Esophagus squamous epithelium (tissue), 5 donors: ENCODE results near the gene GUK1. TPM values are rescaled to one million over a fixed set of nuclear protein-coding genes. Genes with fewer than 3 reads are reported as not detected.

Source experiments
- DNase-seq: peaks from one replicate; lab custom pipeline; 2025; lab: John Stamatoyannopoulos, UW
- H3K27ac ChIP-seq, 4 donors: fragments of 200-600 bp; sonication (generic); one replicate each; pipeline ENCODE4 v1.5.1; 2016 to 2019; ENCODE audit warnings: mild to moderate bottlenecking in 1 of 4
- H3K27me3 ChIP-seq, 4 donors: fragments of 200-600 bp; sonication (generic); 1 replicate in 3 of 4; 2 replicates in 1 of 4; pipeline versions ENCODE4 v1.5.1 to v1.6.0; 2017 to 2021; ENCODE audit warnings: antibody characterized with exemption in 1 of 4
- H3K36me3 ChIP-seq, 3 donors: fragments of 200-600 bp; sonication (generic); one replicate each; pipeline ENCODE4 v1.5.1; 2016 to 2019
- H3K4me1 ChIP-seq, 3 donors: fragments of 200-600 bp; sonication (generic); one replicate each; pipeline ENCODE4 v1.5.1; 2017 to 2019
- H3K4me3 ChIP-seq, 4 donors: fragments of 200-600 bp; sonication (generic); 1 replicate in 3 of 4; 2 replicates in 1 of 4; pipeline ENCODE4 v1.5.1; 2016 to 2019; ENCODE audit warnings: mild to moderate bottlenecking in 2 of 4, moderate library complexity in 1 of 4
- H3K9me3 ChIP-seq, 3 donors: fragments of 200-600 bp; sonication (generic); one replicate each; pipeline ENCODE4 v1.5.1; 2016 to 2019
- CTCF ChIP-seq, 6 experiments: fragments of 450-650 bp in 4 of 6; fragments of 200-600 bp in 2 of 6; sonication (generic) in 2 of 6; IDR thresholded peaks; one replicate each; pipeline ENCODE4 v1.5.1; 2016 to 2019; ENCODE audit warnings: antibody characterized with exemption in 6 of 6, mild to moderate bottlenecking in 4 of 6, moderate library complexity in 4 of 6
- POLR2A ChIP-seq, 4 donors: fragments of 450-650 bp; IDR thresholded peaks; one replicate each; pipeline ENCODE4 v1.6.1; 2017; ENCODE audit warnings: antibody characterized with exemption in 4 of 4, mild to moderate bottlenecking in 4 of 4, moderate library complexity in 3 of 4
- WGBS, 2 donors: methylation state at CpG; one replicate each; pipeline ENCODE4 v1.1.5; 2018; 5-methylcytosine and 5-hydroxymethylcytosine counted together
- intact Hi-C: fragments of 100-400 bp; cut with DNase I; formaldehyde crosslinking; loops from one replicate; pipeline ENCODE4 v1.15.0; 2022
- total RNA-seq, 4 donors: library from RNA; depleted of rRNA; stranded (reverse); fragments of >200 nt; gene quantifications; one replicate each; pipeline ENCODE4 v1.1.0, GENCODE V29; 2016
- donor health status: DM: yes; HTN: yes; CAD: no.

Gene GUK1
- total RNA-seq, 4 donors from 2014 or later = 279 to 320 (median 302) TPM

GRCh38 chr1:228175316-228176023 is 35.4 kb downstream of the GUK1 start:
- Histone ChIP-seq H3K9me3 (no peaks in the 10 kb centered on the region), H3K4me3 (no peak overlapping the region), H3K27ac (no peak overlapping the region), H3K36me3 (peaks cover 0 to 27% (median 0%) of the 10 kb centered on the region in 3 donors), H3K4me1 (peaks cover 0 to 17% (median 0%) of the 10 kb centered on the region in 3 donors), H3K27me3 (no peaks in the 10 kb centered on the region)
- TF ChIP-seq CTCF (IDR thresholded peaks at IDR 0.05) (no peak), POLR2A (IDR thresholded peaks at IDR 0.05) (no peak)
- DNase-seq = no peak
- 90 to 93% methylated on average over 2 to 6 of the region's 18 CpGs for WGBS, 2 donors
- intact Hi-C loops = no loop called here

- intact Hi-C loops = no loop called here
- no peak overlapping the region for H3K4me3 ChIP-seq
- H3K4me1 ChIP-seq = peaks cover 0 to 17% (median 0%) of the 10 kb centered on the region in 3 donors
- H3K36me3 ChIP-seq = peaks cover 0 to 27% (median 0%) of the 10 kb centered on the region in 3 donors
- DNase-seq = no peak
- WGBS, 2 donors = 88% methylated on average over 3 of the region's 4 CpGs; no CpG with 5 or more reads in 1 of the 2 donors
- no peak overlapping the region for H3K27ac ChIP-seq
- no peaks in the 10 kb centered on the region for H3K27me3 ChIP-seq
- no peak for TF ChIP-seq POLR2A (IDR thresholded peaks at IDR 0.05)
- TF ChIP-seq CTCF (IDR thresholded peaks at IDR 0.05) = no peak
- H3K9me3 ChIP-seq = no peaks in the 10 kb centered on the region
These were observed 35.9 kb downstream of the GUK1 start for GRCh38 chr1:228176024-228176395.

GRCh38 chr1:228176461-228177182 is 36.5 kb downstream of the GUK1 start:
- intact Hi-C loops = no loop called here
- Histone ChIP-seq H3K9me3 (no peaks in the 10 kb centered on the region), H3K27me3 (no peaks in the 10 kb centered on the region), H3K4me1 (peaks cover 0 to 17% (median 0%) of the 10 kb centered on the region in 3 donors), H3K4me3 (no peak overlapping the region), H3K27ac (no peak overlapping the region), H3K36me3 (peaks cover 0 to 27% (median 0%) of the 10 kb centered on the region in 3 donors)
- no peak for DNase-seq
- WGBS, 2 donors = 88 to 97% methylated on average over 5 to 9 of the region's 19 CpGs
- TF ChIP-seq CTCF (IDR thresholded peaks at IDR 0.05) (no peak), POLR2A (IDR thresholded peaks at IDR 0.05) (no peak)

- no peak for DNase-seq
- 84 to 100% methylated on average over 2 to 3 of the region's 5 CpGs for WGBS, 2 donors
- no peaks in the 10 kb centered on the region for H3K9me3 ChIP-seq
- intact Hi-C loops = no loop called here
- TF ChIP-seq POLR2A (IDR thresholded peaks at IDR 0.05) (no peak), CTCF (IDR thresholded peaks at IDR 0.05) (no peak)
- no peak overlapping the region for H3K4me3 ChIP-seq
- peaks cover 0 to 27% (median 0%) of the 10 kb centered on the region in 3 donors for H3K36me3 ChIP-seq
- peaks cover 0 to 17% (median 0%) of the 10 kb centered on the region in 3 donors for H3K4me1 ChIP-seq
- no peaks in the 10 kb centered on the region for H3K27me3 ChIP-seq
- H3K27ac ChIP-seq = no peak overlapping the region
These were observed 37.0 kb downstream of the GUK1 start for GRCh38 chr1:228177183-228177475.
